ENCODE data around the gene ABR.

The ABR gene

GRCh38 chr17:1043601-1044251 is 136.1 kb downstream of the ABR start:
- DNase-seq, result no peak

GRCh38 chr17:1042486-1042885 is 137.3 kb downstream of the ABR start:
- DNase-seq, result no peak

GRCh38 chr17:1041746-1042145 is 138.0 kb downstream of the ABR start:
- DNase-seq, result no peak

DNA sequence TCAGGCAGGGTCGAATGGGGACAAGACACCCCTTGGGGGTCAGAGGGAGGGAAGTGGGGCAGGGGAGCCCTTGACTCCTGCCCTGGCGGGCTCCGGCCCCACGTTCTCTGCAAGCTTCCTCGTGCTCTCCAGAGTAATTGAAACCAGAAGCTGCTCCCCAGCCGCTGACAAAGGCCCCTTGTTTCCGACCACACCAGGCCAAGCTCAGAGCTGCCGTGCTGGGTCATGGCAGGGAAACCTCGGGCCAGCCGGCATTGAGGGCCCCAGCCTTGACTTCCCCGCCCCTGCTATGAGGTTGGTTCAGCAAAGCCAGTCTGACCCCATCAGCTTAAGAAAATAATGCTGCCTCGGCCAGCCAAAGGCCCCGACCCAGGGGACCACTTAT is 139.6 kb downstream of the ABR start:
- DNase-seq, result no peak

DNA sequence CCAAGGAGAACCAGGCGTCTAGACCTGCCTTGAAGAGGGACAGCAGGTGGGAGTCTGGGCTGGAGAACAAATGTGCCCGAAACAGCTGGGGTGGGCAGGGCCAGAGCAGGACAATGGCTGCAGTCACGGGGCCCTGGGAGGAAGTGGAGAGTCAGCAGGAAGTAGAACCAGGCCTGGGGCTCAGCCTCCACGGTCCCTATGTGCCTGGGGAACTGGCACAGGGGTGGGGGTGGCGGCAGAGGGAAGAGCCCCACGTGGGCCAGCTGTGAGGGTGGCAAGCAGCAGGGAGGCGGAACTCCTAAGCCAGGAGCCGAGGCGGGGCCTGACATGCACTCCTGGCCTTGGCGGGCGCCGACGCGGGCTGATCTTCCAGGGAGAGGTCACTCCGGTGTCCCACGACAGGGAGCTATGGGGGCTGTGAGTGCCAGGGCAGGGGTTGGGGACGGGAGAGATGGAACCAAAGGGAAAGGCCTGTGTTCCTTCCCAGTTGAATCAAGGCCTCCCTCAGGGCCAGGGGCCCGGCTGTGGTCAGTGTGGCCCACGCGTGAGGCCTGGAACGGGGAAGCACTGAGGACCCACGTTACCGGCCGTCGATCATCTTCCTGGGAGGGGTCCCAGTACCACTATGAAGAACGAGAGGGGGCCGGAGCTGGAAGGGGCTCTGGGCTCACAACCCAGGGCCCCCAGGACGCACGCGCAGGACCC is 140.1 kb downstream of the ABR start:
- no peak for DNase-seq

- no peak for DNase-seq
Measured at GRCh38 chr17:1039123-1039507, 140.7 kb downstream of the ABR start.

DNA sequence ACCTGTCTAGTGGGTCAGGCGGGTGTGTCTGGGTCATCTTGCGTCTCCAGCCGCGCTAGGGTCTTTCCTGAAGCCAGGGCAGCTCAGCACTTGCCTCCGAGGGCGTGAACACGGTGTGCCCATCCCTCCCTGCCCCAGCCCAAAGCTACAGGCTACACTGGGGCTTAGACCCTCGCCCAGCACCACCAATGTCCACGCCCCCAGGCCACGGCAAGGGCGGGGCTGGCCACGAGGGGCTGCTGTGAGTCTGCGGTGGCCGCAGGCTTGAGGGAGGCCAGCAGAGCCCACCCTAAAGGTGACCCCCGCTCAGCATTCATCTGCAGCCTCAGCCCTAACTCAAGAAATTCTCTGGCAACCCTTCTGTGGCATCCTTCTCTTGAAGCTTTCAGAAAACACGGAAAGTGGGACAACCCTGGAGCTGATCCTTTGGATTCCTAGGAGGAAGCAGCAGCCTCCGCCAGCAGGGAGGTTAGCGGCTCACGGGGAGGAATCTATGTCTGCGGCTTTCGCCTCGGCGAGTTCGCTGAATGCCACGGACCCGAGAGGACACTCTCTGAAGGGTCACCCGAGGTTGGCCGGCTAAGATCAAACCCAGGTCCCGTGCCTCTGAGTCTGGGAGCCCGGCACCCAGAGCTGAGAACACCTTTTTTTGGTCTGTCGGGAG is 141.2 kb downstream of the ABR start:
- DNase-seq, result no peak

DNA sequence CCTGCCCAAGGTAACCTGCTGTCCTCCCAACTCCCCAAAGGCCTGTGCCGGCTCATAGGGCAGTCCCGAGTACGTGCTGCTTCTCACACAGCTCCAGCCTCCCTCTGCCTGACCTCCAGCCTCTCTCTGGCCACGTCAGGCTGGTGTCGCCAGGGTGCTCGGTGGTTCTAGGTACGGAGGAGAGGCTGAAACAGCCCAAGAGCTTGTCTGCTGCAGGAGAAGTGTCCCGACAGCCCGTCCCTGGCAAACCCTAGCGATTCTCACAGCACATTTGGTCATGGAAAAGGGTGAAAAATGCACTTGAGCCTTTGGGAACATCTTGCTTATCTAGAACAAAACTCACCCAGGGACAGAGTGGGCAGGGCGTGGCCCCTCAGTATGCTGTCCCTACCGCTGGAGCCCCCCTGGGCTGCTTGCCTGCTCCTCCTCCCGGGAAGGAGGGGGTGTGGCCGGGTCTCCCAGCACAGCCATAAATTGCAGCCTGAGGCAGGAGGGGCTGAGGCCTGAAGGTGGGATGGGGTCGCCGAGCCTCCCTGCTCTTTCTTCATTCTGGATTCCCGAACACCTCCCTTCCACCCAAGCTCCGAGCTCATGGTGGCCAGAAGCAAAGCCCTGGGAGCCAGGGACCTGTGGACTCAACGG is 142.4 kb downstream of the ABR start:
- DNase-seq, result no peak

DNA sequence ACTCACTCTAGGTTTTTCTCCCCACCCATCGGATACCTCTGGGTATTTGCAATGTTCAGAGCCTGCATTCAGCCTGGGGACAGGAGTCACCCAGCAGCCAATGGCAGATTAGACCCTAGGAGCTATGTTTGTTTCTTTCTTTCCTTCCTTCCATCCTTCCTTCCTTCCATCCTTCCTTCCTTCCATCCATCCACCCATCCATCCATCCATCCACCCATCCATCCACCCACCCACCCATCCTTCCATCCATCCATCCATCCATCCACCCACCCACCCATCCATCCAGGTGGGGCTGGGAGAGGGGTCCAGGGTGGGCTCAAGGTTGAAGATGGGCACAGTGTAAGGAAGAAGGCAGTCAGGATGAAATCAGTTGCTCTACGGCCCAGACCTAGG is 142.9 kb downstream of the ABR start:
- no peak for DNase-seq

DNA sequence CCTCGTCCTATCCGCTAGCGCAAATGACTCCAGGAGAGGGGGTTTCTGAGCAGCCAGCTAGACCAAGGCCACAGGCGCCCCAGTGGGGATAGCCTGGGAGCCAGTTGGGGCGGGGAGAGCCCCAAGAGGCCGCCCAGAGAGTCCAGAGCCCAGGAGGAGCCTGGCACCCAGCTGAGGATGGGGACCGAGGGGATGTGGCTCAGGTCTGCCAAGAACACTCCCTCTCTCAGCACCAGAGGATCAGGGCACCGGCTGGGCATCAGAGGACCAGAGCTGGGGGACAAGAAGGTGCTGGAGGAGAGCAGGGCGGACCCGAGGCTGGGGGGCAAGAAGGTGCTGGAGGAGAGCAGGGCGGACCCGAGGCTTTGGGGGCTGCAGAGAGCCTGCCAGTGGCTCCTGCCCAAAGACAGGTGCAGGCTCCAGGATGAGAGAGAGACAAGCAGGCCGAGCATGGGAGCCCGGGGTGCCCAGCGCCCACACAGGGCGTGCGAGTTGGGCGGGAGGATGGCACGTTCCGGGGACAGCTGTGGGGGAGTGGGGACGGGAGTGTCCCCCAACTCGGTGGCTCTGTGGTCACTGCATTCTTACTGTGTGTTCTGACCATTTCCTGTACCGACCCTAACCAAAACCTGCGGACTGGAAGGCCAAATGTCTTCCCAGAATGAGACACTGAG is 143.5 kb downstream of the ABR start:
- DNase-seq, result no peak

- no peak for DNase-seq
Measured at GRCh38 chr17:1035546-1036170, 144.1 kb downstream of the ABR start.

GRCh38 chr17:1034652-1035210 is 145.1 kb downstream of the ABR start:
- no peak for DNase-seq

GRCh38 chr17:1033503-1033902 is 146.3 kb downstream of the ABR start:
- DNase-seq, result no peak

DNA sequence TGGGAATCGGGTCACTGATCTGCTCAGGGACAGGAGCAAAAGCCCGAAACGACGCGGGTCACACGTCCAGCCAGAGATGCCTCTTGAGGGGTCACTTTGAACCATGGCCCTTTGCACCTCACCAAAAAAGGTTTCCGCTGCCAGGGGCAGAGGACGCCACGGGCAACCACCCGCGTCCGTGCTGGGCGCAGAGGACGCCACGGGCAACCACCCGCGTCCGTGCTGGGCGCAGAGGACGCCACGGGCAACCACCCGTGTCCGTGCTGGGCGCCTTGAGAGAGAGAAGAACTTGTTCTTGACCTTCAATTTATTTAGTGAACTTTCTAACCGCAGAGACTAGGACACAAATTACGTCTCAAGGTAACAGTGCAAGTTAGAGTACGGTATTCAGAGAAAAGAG is 147.4 kb downstream of the ABR start:
- no peak for DNase-seq

- DNase-seq, result no peak
Measured at GRCh38 chr17:1031711-1032110, 148.1 kb downstream of the ABR start.

- no peak for DNase-seq
Measured at GRCh38 chr17:1030684-1031532, 148.9 kb downstream of the ABR start.

- no peak for DNase-seq
Measured at GRCh38 chr17:1029922-1030644, 149.7 kb downstream of the ABR start.

DNA sequence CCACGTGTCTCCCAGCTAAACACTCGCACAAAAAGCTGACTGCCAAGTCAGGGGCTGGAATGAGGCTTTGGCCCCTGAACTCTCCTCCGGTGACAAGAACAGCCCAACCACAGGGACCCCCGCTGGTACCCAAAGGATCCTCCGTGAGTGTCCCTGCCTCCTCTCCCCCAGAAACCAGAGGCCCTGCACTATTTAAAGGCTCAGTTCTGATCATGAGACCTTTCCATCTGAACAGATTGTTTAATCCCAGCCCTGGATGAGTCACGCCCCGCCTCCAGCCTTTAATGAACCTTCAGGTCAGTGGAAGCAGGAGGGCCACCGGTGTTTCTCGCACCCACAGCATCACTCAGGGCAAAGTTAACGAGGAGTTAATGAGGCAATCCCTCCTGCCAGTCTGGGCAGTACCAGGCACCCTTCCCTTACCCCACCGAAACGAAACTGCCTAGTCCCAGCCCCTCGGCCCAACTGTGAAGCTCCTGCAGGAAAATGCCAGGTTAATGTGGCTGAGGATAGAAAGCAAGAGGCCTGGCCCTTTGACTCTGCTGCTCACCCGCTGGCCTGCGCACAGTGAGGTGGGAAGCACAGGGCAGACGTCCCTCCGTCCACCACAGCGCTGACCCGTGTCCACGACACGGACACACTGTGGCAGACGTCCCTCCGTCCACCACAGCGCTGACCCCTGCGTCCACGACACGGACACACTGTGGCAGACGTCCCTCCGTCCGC is 150.4 kb downstream of the ABR start:
- no peak for DNase-seq

DNA sequence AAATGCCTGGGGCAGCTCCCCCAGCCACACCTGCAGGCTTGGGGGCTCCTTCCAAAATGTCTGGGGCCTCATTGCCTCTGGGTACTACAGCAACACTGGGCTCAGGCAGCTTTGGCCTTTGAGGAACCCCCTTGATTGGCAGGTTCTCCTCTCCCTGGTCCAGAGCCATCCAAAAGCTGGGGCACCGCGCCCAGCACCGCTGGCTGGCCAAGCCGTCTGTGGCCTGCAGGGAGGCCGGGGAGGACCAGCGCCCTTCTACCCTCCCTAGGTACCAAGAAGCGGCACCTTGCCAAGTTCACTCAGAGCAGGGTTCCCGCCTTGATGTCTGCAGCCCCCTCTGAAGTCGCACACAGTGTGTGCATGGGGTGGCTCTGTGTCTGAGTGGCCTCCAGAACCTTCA is 152.7 kb downstream of the ABR start:
- no peak for DNase-seq

DNA sequence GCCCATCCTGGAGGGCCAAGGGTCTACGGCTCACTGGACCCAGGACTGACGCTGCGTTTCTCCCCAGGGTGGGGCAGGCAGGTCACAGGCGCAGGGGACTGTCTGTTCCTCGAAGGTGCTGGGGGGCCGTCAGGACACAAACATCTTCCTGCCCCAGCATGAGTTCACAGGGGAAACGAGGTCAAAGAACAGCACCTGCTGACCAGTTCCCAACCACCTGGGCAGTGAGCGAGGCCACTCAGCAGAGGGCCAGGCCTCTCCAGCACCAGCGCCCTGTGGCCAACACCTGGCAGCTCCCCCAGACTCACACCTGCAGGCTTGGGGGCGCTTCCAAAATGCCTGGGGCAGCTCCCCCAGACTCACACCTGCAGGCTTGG is 153.2 kb downstream of the ABR start:
- no peak for DNase-seq
